EL (cell line): ENCODE data around the gene DCTN2.
"Not testable (repeated sequence)": the region's sequence is repeated elsewhere in the genome, so short reads cannot be mapped to it uniquely, and the experiment has no call there.

ENCODE experiments used
- DNase-seq: peaks from one replicate; pipeline ENCODE4 v3.0.0-alpha.2; 2016

The DCTN2 gene

GRCh38 chr12:57513677-57514076, 33.3 kb downstream of the DCTN2 start:
- DNase-seq, result not testable (repeated sequence)

- DNase-seq, result no peak
These were observed 33.7 kb downstream of the DCTN2 start for GRCh38 chr12:57513266-57513665.

DNA sequence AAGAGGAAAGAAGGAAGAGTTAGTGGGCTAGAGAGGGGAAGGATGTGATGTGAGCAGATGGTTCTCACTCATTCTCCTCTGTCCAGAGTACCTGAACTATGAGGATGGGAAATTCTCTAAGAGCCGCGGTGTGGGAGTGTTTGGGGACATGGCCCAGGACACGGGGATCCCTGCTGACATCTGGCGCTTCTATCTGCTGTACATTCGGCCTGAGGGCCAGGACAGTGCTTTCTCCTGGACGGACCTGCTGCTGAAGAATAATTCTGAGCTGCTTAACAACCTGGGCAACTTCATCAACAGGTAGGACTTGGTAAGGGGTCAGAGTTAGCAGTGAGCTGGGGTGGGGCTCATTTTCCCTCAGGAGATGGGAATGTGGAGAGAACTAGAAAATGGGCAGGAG, 34.3 kb downstream of the DCTN2 start:
- no peak for DNase-seq

DNA sequence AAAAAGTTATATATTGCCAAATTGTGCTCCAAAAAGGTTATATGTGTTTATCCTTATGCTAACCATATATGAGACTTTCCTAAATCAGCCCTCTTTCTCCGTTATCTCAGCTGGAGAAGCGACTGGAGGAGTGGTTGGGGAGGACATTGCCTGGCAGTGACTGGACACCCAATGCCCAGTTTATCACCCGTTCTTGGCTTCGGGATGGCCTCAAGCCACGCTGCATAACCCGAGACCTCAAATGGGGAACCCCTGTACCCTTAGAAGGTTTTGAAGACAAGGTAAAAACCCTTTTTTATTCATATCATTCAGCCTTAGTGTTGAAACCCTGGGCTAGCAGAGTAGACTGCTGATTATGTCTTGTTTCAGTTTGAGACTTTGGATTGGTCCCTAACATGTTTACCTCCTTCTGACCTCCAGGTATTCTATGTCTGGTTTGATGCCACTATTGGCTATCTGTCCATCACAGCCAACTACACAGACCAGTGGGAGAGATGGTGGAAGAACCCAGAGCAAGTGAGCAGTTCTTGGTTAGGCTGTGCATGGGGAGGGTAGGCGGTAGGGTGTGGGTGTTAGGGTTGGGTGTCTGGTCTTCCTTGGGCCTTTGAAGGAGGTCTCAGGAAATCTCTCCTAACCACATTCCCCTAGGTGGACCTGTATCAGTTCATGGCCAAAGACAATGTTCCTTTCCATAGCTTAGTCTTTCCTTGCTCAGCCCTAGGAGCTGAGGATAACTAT, 35.2 kb downstream of the DCTN2 start:
- DNase-seq, result no peak

DNA sequence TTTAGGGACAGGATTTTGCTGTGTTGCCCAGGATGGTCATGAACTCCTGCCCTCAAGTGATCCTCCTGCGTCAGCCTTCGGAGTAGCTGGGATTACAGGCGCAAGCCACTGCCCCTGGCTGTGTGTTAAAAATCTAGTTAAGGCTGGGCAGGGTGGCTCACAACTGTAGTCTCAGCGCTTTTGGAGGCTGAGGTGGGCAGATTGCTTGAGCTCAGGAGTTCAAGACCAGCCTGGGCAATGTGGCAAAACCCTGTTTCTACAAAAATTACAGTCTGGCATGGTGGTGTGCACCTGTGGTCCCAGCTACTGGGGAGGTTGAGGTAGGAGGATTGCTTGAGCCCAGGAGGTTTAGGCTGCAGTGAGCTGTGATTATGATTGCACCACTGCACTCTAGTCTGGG, 35.8 kb downstream of the DCTN2 start:
- no peak for DNase-seq

GRCh38 chr12:57507796-57508195, 39.2 kb downstream of the DCTN2 start:
- not testable (repeated sequence) for DNase-seq

GRCh38 chr12:57506541-57506940, 40.5 kb downstream of the DCTN2 start:
- DNase-seq, result not testable (repeated sequence)

DNA sequence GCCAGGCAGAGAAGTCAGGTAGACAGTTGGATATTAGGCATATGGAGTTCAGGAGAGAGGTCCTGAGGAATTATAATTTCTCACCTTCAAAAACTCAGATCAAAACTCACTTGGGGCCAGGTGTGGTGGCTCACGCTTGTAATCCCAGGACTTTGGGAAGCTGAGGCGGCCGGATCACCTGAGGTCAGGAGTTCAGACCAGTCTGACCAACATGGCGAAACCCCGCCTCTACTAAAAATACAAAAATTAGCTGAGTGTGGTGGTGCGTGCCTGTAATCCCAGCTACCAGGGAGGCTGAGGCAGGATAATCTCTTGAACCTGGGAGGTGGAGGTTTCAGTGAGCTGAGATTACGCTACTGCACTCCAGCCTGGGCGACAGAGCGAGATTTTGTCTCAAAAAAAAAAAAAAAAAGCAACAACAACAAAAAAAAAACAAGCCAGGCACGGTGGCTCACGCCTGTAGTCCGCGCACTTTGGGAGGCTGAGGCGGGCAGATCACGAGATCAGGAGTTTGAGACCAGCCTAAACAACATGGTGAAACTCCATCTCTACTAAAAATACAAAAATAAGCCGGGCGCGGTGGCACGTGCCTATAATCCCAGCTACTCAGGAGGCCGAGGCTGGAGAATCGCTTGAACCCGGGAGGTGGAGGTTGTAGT, 44.6 kb downstream of the DCTN2 start:
- DNase-seq, result not testable (repeated sequence)

DNA sequence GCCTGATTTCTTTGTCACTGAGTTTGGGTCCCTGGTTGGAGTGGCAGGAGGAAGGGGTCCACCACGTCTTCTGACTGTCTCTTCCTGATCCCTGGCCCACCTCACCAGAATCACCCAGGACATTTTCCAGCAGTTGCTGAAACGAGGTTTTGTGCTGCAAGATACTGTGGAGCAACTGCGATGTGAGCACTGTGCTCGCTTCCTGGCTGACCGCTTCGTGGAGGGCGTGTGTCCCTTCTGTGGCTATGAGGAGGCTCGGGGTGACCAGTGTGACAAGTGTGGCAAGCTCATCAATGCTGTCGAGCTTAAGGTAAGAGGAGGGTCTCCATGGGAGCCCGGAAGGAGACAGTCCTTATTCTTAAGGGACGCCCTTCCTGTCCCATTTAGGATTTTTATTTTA, 46.8 kb downstream of the DCTN2 start:
- no peak for DNase-seq

GRCh38 chr12:57498571-57498970, 48.4 kb downstream of the DCTN2 start:
- no peak for DNase-seq

DNA sequence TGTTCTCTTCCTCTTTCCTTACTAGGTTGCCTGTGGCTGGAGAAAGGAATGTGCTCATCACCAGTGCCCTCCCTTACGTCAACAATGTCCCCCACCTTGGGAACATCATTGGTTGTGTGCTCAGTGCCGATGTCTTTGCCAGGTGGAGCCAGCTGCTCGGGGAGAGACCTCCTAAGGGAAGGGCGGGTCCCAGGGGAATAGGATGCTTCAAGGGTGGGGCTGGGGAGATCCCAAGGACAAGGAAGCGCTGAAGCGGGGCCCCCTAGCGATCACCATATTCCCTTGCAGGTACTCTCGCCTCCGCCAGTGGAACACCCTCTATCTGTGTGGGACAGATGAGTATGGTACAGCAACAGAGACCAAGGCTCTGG, 48.9 kb downstream of the DCTN2 start:
- DNase-seq, result no peak

DNA sequence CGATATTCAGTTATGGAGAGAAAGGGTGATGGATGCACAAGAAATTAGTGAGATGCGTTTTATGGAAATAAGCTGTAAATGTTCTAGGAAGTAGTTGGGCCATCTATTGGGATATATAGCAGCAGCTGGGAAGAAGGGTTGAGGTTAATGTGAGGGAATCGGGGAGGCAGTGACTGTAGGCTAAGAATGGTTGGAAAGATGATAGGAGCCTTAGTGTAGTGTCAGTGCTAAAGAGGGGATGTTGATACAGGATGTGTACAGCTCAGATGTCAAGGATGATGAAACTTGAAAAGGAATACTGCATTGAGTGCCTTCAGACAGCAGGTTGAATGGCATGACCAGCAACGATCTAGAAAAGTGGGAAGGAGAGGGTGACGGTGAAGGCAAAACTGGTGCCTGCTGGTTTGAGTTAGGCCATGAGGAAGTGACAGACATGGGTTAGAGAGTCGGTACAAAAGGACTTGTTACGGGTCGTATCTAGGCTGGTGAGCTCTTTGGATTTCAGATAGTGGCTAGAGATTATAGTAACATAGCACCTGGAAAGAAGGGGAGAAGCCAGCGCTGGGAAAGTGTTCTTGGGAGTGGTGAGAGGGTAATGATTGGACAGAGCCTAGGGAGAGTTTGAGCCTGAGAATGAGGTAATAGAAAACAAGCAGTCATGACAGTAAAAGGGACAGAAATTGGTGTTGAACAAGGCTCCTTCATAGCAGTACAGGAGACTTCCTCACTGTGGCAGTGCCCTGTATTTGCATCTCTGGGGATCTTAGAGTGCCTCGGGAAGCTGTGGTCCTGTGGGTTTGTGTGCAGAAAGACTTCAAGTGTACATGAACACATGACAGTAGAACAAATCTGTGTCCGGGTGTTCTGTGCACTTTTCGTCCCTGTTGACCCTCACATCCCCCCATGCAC, 49.5 kb downstream of the DCTN2 start:
- DNase-seq, result no peak

GRCh38 chr12:57496822-57497221, 50.2 kb downstream of the DCTN2 start:
- DNase-seq, result no peak

DNA sequence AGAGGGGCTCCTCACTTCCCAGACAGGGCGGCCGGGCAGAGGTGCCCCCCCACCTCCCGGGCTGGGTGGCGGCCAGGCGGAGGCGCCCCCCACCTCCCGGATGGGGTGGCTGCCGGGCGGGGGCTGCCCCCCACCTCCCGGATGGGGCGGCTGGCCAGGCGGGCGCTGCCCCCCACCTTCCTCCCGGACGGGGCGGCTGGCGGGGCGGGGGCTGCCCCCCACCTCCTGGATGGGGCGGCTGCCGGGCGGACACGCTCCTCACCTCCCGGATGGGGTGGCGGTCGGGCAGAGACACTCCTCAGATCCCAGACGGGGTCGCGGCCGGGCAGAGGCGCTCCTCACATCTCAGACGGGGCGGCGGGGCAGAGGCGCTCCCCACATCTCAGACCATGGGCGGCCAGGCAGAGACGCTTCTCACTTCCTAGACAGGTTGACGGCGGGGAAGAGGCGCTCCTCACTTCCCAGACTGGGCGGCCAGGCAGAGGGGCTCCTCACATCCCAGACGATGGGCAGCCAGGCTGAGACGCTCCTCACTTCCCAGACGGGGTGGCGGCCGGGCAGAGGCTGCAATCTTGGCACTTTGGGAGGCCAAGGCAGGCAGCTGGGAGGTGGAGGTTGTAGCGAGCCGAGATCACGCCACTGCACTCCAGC, 51.8 kb downstream of the DCTN2 start:
- DNase-seq, result not testable (repeated sequence)

GRCh38 chr12:57491393-57492280, 55.4 kb downstream of the DCTN2 start:
- DNase-seq, result no peak

- no peak for DNase-seq
These were observed 56.9 kb downstream of the DCTN2 start for GRCh38 chr12:57490126-57490525.

DNA sequence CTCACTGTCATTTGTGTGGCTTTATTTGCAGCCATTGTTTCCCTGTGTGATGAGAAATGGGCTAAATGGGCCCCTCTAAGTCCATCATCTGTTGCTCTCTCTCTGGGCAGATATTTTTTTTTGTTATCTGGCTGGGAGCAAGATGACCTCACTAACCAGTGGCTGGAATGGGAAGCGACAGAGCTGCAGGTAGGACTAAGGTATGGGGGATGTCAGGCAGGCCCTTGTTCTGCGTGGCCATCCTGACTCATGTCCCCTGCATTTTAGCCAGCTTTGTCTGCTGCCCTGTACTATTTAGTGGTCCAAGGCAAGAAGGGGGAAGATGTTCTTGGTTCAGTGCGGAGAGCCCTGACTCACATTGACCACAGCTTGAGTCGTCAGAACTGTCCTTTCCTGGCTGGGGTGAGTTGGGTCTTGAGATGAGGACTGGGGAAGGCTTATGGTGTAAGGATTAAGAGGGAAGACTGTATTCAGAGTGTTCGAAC, 57.8 kb downstream of the DCTN2 start:
- DNase-seq, result peak; percentile 32

GRCh38 chr12:57488402-57489156, 58.4 kb downstream of the DCTN2 start:
- no peak for DNase-seq

DNA sequence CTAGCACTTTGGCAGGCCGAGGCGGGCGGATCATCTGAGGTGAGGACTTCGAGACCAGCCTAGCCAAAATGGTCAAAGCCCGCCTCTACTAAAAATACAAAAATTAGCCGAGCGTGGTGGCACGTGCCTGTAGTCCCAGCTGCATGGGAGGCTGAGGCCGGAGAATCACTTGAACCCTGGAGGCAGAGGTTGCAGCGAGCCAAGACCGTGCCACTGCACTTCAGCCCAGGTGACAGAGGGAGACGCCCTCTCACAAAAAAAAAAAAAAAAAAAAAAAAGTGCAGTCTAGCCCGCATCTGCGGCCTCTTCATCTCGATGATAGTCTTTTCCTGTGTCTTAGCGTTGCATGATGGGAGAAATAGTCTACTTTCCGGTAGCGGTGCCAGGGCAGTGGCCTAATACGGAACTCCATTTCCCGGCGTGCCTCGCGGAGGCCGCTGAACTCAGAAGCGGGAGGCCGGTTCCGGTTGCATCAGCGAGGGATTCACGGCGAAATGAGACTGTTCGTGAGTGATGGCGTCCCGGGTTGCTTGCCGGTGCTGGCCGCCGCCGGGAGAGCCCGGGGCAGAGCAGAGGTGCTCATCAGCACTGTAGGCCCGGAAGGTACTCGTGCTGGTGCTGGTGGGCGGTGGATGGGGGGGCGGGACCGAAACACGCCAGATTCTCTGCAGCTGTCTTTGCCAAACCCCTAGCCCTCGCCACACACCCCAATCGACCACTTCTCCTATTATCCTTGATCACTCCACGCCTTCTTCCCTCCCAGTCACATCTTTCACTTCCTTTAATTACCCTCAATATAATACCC, 59.2 kb downstream of the DCTN2 start, which contains the start of gene MARS1:
MARS1 (plus strand) TSS at position 472 of the 805 bp plus-strand sequence; CDS start at position 495, 23 bp downstream.
- DNase-seq, result peak; percentile 96

DNA sequence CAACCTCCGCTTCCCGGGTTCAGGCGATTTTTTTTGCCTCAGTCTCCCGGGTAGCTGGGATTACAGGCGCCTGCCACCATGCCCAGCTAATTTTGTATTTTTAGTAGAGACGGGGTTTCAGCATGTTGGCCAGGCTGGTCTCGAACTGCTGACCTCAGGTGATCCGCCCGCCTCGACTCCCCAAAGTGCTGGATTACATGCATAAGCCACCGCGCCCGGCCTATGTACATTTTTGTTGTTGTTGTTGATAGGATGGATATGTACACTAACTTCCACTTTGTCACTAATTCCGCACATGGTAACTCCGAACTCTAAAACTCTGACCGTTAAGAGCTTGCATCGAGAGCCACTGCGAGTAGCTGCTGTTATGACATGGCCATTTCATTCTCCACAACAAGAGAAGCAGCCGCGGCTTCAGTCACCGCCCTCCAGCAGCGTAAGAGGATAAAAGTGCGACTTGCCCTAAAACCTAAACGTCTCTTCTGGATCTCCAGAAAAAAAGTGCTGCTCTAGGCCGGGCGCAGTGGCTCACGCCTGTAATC, 59.9 kb downstream of the DCTN2 start:
- no peak for DNase-seq
